SU-DHL-6 (cell line): ENCODE results near the gene ARRB1.

Experiments used
- H2AFZ ChIP-seq: fragments of 200-600 bp; sonication (generic); 2 replicates; pipeline ENCODE4 v1.6.1; 2014; ENCODE audit warnings: low read depth, mild to moderate bottlenecking, moderate library complexity, mixed read lengths, antibody characterized with exemption, low read length; ENCODE audit not compliant: severe bottlenecking
- H3F3A ChIP-seq: fragments of 200-600 bp; shearing (Covaris generic); 2 replicates; pipeline ENCODE4 v1.6.0; 2016; ENCODE audit warnings: antibody characterized with exemption, mild to moderate bottlenecking; ENCODE audit not compliant: insufficient read depth
- H3K27ac ChIP-seq: fragments of 200-600 bp; sonication (generic); 2 replicates; pipeline ENCODE4 v1.5.1; 2016; ENCODE audit warnings: low read depth, mild to moderate bottlenecking, low read length, moderate library complexity, mixed read lengths
- H3K27me3 ChIP-seq: fragments of 200-600 bp; sonication (generic), shearing (Covaris generic); 2 replicates; pipeline ENCODE4 v1.6.0; 2014; ENCODE audit warnings: mild to moderate bottlenecking, low read length
- H3K36me3 ChIP-seq: fragments of 200-600 bp; sonication (generic); 2 replicates; pipeline ENCODE4 v1.6.1; 2014; ENCODE audit warnings: mild to moderate bottlenecking, low read length, mixed read lengths
- H3K4me2 ChIP-seq: fragments of 300-600, 200-600 bp; shearing (Covaris generic), sonication (generic); 2 replicates; pipeline ENCODE4 v1.6.0; 2014; ENCODE audit warnings: low read length, low read depth, mild to moderate bottlenecking; ENCODE audit not compliant: poor library complexity, severe bottlenecking
- H3K4me3 ChIP-seq: fragments of 200-600 bp; sonication (generic); 2 replicates; pipeline ENCODE4 v1.5.1; 2014; ENCODE audit warnings: antibody characterized with exemption, low read length, mild to moderate bottlenecking, mixed read lengths; ENCODE audit not compliant: insufficient read depth, poor library complexity, severe bottlenecking
- H3K79me2 ChIP-seq: fragments of 200-600 bp; sonication (generic); 2 replicates; pipeline ENCODE4 v1.6.1; 2014; ENCODE audit warnings: mild to moderate bottlenecking, low read length, moderate library complexity; ENCODE audit not compliant: insufficient read depth
- H3K9ac ChIP-seq: fragments of 200-600 bp; sonication (generic); 2 replicates; pipeline ENCODE4 v1.7.0; 2014; ENCODE audit warnings: mild to moderate bottlenecking, low read length
- H3K9me2 ChIP-seq: fragments of 200-600 bp; sonication (generic); replicated peaks from 2 replicates; pipeline ENCODE4 v1.6.1; 2014; ENCODE audit warnings: low read length; ENCODE audit not compliant: insufficient read depth
- H3K9me3 ChIP-seq: fragments of 200-600 bp; sonication (generic); 2 replicates; pipeline ENCODE4 v1.6.1; 2014; ENCODE audit warnings: low read length, mixed read lengths; ENCODE audit not compliant: insufficient read depth
- H4K20me1 ChIP-seq: fragments of 200-600 bp; sonication (generic); 2 replicates; pipeline ENCODE4 v1.6.1; 2014; ENCODE audit warnings: low read depth, mild to moderate bottlenecking, antibody characterized with exemption, low read length, moderate library complexity, mixed read lengths
- CTCF ChIP-seq: fragments of 200-600 bp; sonication (generic); IDR thresholded peaks from one replicate; pipeline ENCODE4 v1.5.1; 2017; ENCODE audit warnings: antibody characterized with exemption, mild to moderate bottlenecking, low read length, moderate library complexity; ENCODE audit not compliant: insufficient read depth, poor library complexity, severe bottlenecking
- EZH2phosphoT487 ChIP-seq: fragments of 200-600 bp; sonication (generic), shearing (Covaris generic); conservative IDR thresholded peaks from 2 replicates; pipeline ENCODE4 v1.6.1; 2018; ENCODE audit warnings: mild to moderate bottlenecking, antibody characterized with exemption, low read length, moderate library complexity, mixed read lengths

ARRB1 gene

GRCh38 chr11:75323609-75324008 lies 27.9 kb downstream of the ARRB1 start:
- Histone ChIP-seq H3K36me3 (no peaks in the 10 kb centered on the region), H3K9me2 (no peaks in the 10 kb centered on the region)

GRCh38 chr11:75320643-75321042 lies 30.8 kb downstream of the ARRB1 start:
- H3K27ac ChIP-seq = no peak overlapping the region

More at GRCh38 chr11:75323609-75324008, 27.9 kb downstream of the ARRB1 start:
- Histone ChIP-seq H3F3A (no peaks in the 10 kb centered on the region), H3K4me3 (no peak overlapping the region), H2AFZ (no peak overlapping the region), H3K4me2 (no peak overlapping the region), H4K20me1 (no peaks in the 10 kb centered on the region), H3K9me3 (no peaks in the 10 kb centered on the region), H3K79me2 (no peaks in the 10 kb centered on the region), H3K27me3 (no peaks in the 10 kb centered on the region), H3K27ac (no peak overlapping the region), H3K9ac (no peak overlapping the region)
- TF ChIP-seq EZH2phosphoT487 (no peak), CTCF (no peak)

GRCh38 chr11:75320046-75320618 lies 31.3 kb downstream of the ARRB1 start:
- H3K4me3 ChIP-seq = no peak overlapping the region
- H3K27ac ChIP-seq = no peak overlapping the region
- H3K27me3 ChIP-seq = no peaks in the 10 kb centered on the region
- no peak for TF ChIP-seq EZH2phosphoT487
- no peak for TF ChIP-seq CTCF
- no peaks in the 10 kb centered on the region for H3K9me3 ChIP-seq
- H3K36me3 ChIP-seq = no peaks in the 10 kb centered on the region
- H2AFZ ChIP-seq = no peak overlapping the region
- no peaks in the 10 kb centered on the region for H3F3A ChIP-seq
- H4K20me1 ChIP-seq = no peaks in the 10 kb centered on the region
- H3K79me2 ChIP-seq = no peaks in the 10 kb centered on the region
- H3K9ac ChIP-seq = no peak overlapping the region
- H3K4me2 ChIP-seq = no peak overlapping the region
- no peaks in the 10 kb centered on the region for H3K9me2 ChIP-seq

More at GRCh38 chr11:75320643-75321042, 30.8 kb downstream of the ARRB1 start:
- no peaks in the 10 kb centered on the region for H3K36me3 ChIP-seq
- no peaks in the 10 kb centered on the region for H3K79me2 ChIP-seq
- H3K4me2 ChIP-seq = no peak overlapping the region
- H3K9me3 ChIP-seq = no peaks in the 10 kb centered on the region
- H3K9me2 ChIP-seq = no peaks in the 10 kb centered on the region
- no peak overlapping the region for H2AFZ ChIP-seq
- H4K20me1 ChIP-seq = no peaks in the 10 kb centered on the region
- H3K9ac ChIP-seq = no peak overlapping the region
- TF ChIP-seq CTCF = no peak
- no peak for TF ChIP-seq EZH2phosphoT487
- H3K4me3 ChIP-seq = no peak overlapping the region
- no peaks in the 10 kb centered on the region for H3K27me3 ChIP-seq
- H3F3A ChIP-seq = no peaks in the 10 kb centered on the region
